H9 (cell line): ENCODE measurements around the gene GPR183. TPM values are rescaled to one million over a fixed set of nuclear protein-coding genes. Genes with fewer than 3 reads are reported as not detected.

ENCODE experiments used
- DNase-seq: peaks from one replicate; pipeline ENCODE4 v3.0.0-alpha.2; 2017
- H2AFZ ChIP-seq: one replicate; pipeline ENCODE4 v1.6.1; 2013; ENCODE audit warnings: mild to moderate bottlenecking, low read length, control low read depth, moderate library complexity
- H2AK5ac ChIP-seq: 2 replicates; pipeline ENCODE4 v1.6.1; 2013; ENCODE audit warnings: low read length, control low read depth, mixed read lengths; ENCODE audit not compliant: insufficient read length
- H2BK120ac ChIP-seq: one replicate; pipeline ENCODE4 v1.6.1; 2013; ENCODE audit warnings: low read depth, mild to moderate bottlenecking, low read length, control low read depth, inconsistent platforms; ENCODE audit not compliant: poor library complexity, severe bottlenecking
- H2BK12ac ChIP-seq: 2 replicates; pipeline ENCODE4 v1.6.1; 2013; ENCODE audit warnings: low read length, control low read depth, mixed read lengths, low read depth; ENCODE audit not compliant: insufficient read length
- H2BK15ac ChIP-seq: 2 replicates; pipeline ENCODE4 v1.6.1; 2013; ENCODE audit warnings: low read depth, low read length, control low read depth
- H2BK20ac ChIP-seq: one replicate; pipeline ENCODE4 v1.6.1; 2013; ENCODE audit warnings: low read depth, mild to moderate bottlenecking, low read length, control low read depth, inconsistent platforms; ENCODE audit not compliant: poor library complexity, severe bottlenecking
- H2BK5ac ChIP-seq: 2 replicates; pipeline ENCODE4 v1.6.1; 2013; ENCODE audit warnings: low read length, control low read depth, mixed read lengths; ENCODE audit not compliant: insufficient read length
- H3K14ac ChIP-seq: 2 replicates; pipeline ENCODE4 v1.6.1; 2013; ENCODE audit warnings: low read length, control low read depth; ENCODE audit not compliant: insufficient read depth
- H3K18ac ChIP-seq: 2 replicates; pipeline ENCODE4 v1.6.1; 2013; ENCODE audit warnings: low read depth, mild to moderate bottlenecking, mixed read lengths, low read length, control low read depth; ENCODE audit not compliant: insufficient read length
- H3K23ac ChIP-seq: 2 replicates; pipeline ENCODE4 v1.6.1; 2013; ENCODE audit warnings: low read length, control low read depth, mixed read lengths, low read depth; ENCODE audit not compliant: insufficient read length
- H3K23me2 ChIP-seq: 2 replicates; pipeline ENCODE4 v1.6.1; 2013; ENCODE audit warnings: low read depth, mild to moderate bottlenecking, mixed read lengths, low read length, control low read depth; ENCODE audit not compliant: insufficient read length, poor library complexity, severe bottlenecking
- H3K27ac ChIP-seq: 2 replicates; pipeline ENCODE4 v1.5.1; 2013; ENCODE audit warnings: low read length, control low read depth, mixed read lengths, low read depth; ENCODE audit not compliant: insufficient read length
- H3K27me3 ChIP-seq: 2 replicates; pipeline ENCODE4 v1.6.1; 2013; ENCODE audit warnings: low read length, control low read depth, inconsistent platforms; ENCODE audit not compliant: insufficient read depth
- H3K4ac ChIP-seq: 2 replicates; pipeline ENCODE4 v1.6.1; 2013; ENCODE audit warnings: low read depth, mild to moderate bottlenecking, control low read depth, inconsistent platforms, low read length, moderate library complexity
- H3K4me1 ChIP-seq: 2 replicates; pipeline ENCODE4 v1.6.1; 2013; ENCODE audit warnings: low read length, control low read depth, inconsistent platforms; ENCODE audit not compliant: insufficient read depth
- H3K4me2 ChIP-seq: 2 replicates; pipeline ENCODE4 v1.6.1; 2013; ENCODE audit warnings: low read length, control low read depth, mixed read lengths; ENCODE audit not compliant: insufficient read length, insufficient read depth
- H3K56ac ChIP-seq: 2 replicates; pipeline ENCODE4 v1.6.1; 2013; ENCODE audit warnings: low read depth, mild to moderate bottlenecking, mixed read lengths, low read length, control low read depth; ENCODE audit not compliant: insufficient read length
- H3K79me1 ChIP-seq: 2 replicates; pipeline ENCODE4 v1.6.1; 2013; ENCODE audit warnings: low read depth, mild to moderate bottlenecking, moderate library complexity, low read length, control low read depth, inconsistent platforms; ENCODE audit not compliant: insufficient read depth, poor library complexity, severe bottlenecking
- H3K79me2 ChIP-seq: 2 replicates; pipeline ENCODE4 v1.6.1; 2013; ENCODE audit warnings: low read length, control low read depth, inconsistent platforms; ENCODE audit not compliant: insufficient read depth
- H3K9ac ChIP-seq: 2 replicates; pipeline ENCODE4 v1.6.1; 2013; ENCODE audit warnings: low read length, control low read depth, mixed read lengths; ENCODE audit not compliant: insufficient read length; ENCODE audit errors: extremely low read depth
- H3K9me3 ChIP-seq: one replicate; pipeline ENCODE4 v1.6.1; 2013; ENCODE audit warnings: low read depth, low read length, inconsistent platforms; ENCODE audit not compliant: control insufficient read depth
- H3T11ph ChIP-seq: one replicate; pipeline ENCODE4 v1.6.1; 2013; ENCODE audit warnings: mild to moderate bottlenecking, low read length, control low read depth, inconsistent platforms
- H4K20me1 ChIP-seq: one replicate; pipeline ENCODE4 v1.6.1; 2013; ENCODE audit not compliant: control insufficient read depth, insufficient read length, insufficient read depth
- H4K5ac ChIP-seq: 2 replicates; pipeline ENCODE4 v1.6.1; 2013; ENCODE audit warnings: low read depth, mild to moderate bottlenecking, mixed read lengths, low read length, control low read depth; ENCODE audit not compliant: insufficient read length
- H4K8ac ChIP-seq: replicated peaks from 2 replicates; pipeline ENCODE4 v1.6.1; 2013; ENCODE audit warnings: low read length, control low read depth, mixed read lengths, low read depth; ENCODE audit not compliant: insufficient read length
- H4K91ac ChIP-seq: 2 replicates; pipeline ENCODE4 v1.6.1; 2013; ENCODE audit warnings: low read depth, mild to moderate bottlenecking, moderate library complexity, mixed read lengths, low read length, control low read depth; ENCODE audit not compliant: insufficient read length
- H3K27ac Mint-ChIP-seq, 3 experiments: 2 replicates in 2 of 3; 3 replicates in 1 of 3; pipeline ENCODE4 v1.8.0; 2020 to 2021; ENCODE audit warnings: mixed read lengths in 3 of 3, mild to moderate bottlenecking in 1 of 3, moderate library complexity in 1 of 3
- H3K27me3 Mint-ChIP-seq: 2 replicates; pipeline ENCODE4 v1.8.0; 2021; ENCODE audit warnings: low read depth, mild to moderate bottlenecking, moderate library complexity, mixed read lengths
- H3K36me3 Mint-ChIP-seq, 3 experiments: 2 replicates in 2 of 3; 3 replicates in 1 of 3; pipeline ENCODE4 v1.8.0; 2020 to 2021; ENCODE audit warnings: low read depth in 3 of 3, mixed read lengths in 3 of 3; ENCODE audit not compliant: insufficient read depth in 1 of 3
- H3K4me1 Mint-ChIP-seq, 2 experiments: 2 replicates each; pipeline ENCODE4 v1.8.0; 2020; ENCODE audit warnings: mixed read lengths in 2 of 2
- H3K4me3 Mint-ChIP-seq, 2 experiments: 2 replicates in 1 of 2; 3 replicates in 1 of 2; pipeline ENCODE4 v1.8.0; 2020 to 2021; ENCODE audit warnings: mild to moderate bottlenecking in 2 of 2, mixed read lengths in 2 of 2, moderate library complexity in 1 of 2
- H3K9me3 Mint-ChIP-seq, 2 experiments: 2 replicates in 1 of 2; 3 replicates in 1 of 2; pipeline ENCODE4 v1.8.0; 2020; ENCODE audit warnings: mild to moderate bottlenecking in 2 of 2, mixed read lengths in 2 of 2, moderate library complexity in 1 of 2
- CTCF ChIP-seq: fragments of 200-600 bp; sonication (generic); conservative IDR thresholded peaks from 3 replicates; pipeline ENCODE4 v1.8.0; 2021; ENCODE audit warnings: antibody characterized with exemption, mild to moderate bottlenecking
- WGBS: extraction: QIAGEN DNeasy Blood & Tissue Kit; methylation state at CpG from one replicate; pipeline ENCODE4 v1.1.7; 2013; ENCODE audit warnings: missing lambda C conversion rate, low lambda C conversion rate, mixed read lengths; ENCODE audit not compliant: insufficient read length; ENCODE audit errors: extremely low coverage; 5-methylcytosine and 5-hydroxymethylcytosine counted together
- total RNA-seq: library from RNA; stranded (reverse); gene quantifications from 2 replicates; pipeline ENCODE4 v1.2.1, GENCODE V29; 2021

GPR183 gene
- total RNA-seq, 1 experiment from 2014 or later = not detected

GRCh38 chr13:99298056-99298455 is 9.1 kb downstream of the GPR183 start:
- no peaks in the 10 kb centered on the region for H4K20me1 ChIP-seq
- H4K8ac ChIP-seq = no peak overlapping the region

More at GRCh38 chr13:99298056-99298455, 9.1 kb downstream of the GPR183 start:
- no peak overlapping the region for H3K14ac ChIP-seq
- Mint-ChIP-seq H3K36me3 (no peaks in the 10 kb centered on the region), H3K9me3 (no peaks in the 10 kb centered on the region), H3K27me3 (no peaks in the 10 kb centered on the region; the same call in 1 of the 2 replicates), H3K4me3 (no peak overlapping the region), H3K4me1 (peaks cover 2 to 5% of the 10 kb centered on the region in 2 experiments; a peak in 2 of 4 replicates), H3K27ac (no peak overlapping the region)
- no peak overlapping the region for H2AK5ac ChIP-seq
- no peak overlapping the region for H3K27ac ChIP-seq
- no peak overlapping the region for H2BK15ac ChIP-seq
- DNase-seq = no peak
- TF ChIP-seq CTCF = no peak
- H3K23me2 ChIP-seq = no peaks in the 10 kb centered on the region
- H3T11ph ChIP-seq = no peak overlapping the region
- H2BK5ac ChIP-seq = no peak overlapping the region
- WGBS = no CpG with 5 or more reads among the region's 2 CpGs
- H3K79me2 ChIP-seq = no peaks in the 10 kb centered on the region
- no peak overlapping the region for H3K9ac ChIP-seq
- no peak overlapping the region for H3K56ac ChIP-seq
- no peak overlapping the region for H3K18ac ChIP-seq
- no peaks in the 10 kb centered on the region for H3K9me3 ChIP-seq
- H2BK20ac ChIP-seq = no peak overlapping the region
- no peak overlapping the region for H3K23ac ChIP-seq
- H3K79me1 ChIP-seq = no peaks in the 10 kb centered on the region
- H2BK12ac ChIP-seq = no peak overlapping the region
- H2AFZ ChIP-seq = no peak overlapping the region
- no peak overlapping the region for H4K91ac ChIP-seq
- no peak overlapping the region for H2BK120ac ChIP-seq
- no peak overlapping the region for H3K4ac ChIP-seq
- no peaks in the 10 kb centered on the region for H3K4me1 ChIP-seq
- H3K4me2 ChIP-seq = no peak overlapping the region
- H3K27me3 ChIP-seq = no peaks in the 10 kb centered on the region
- H4K5ac ChIP-seq = no peak overlapping the region
